ENCODE measurements around the gene MRPS7. TPM values are rescaled to one million over a fixed set of nuclear protein-coding genes. Genes with fewer than 3 reads are reported as not detected.

MRPS7 gene
- total RNA-seq: 57.0 TPM

DNA sequence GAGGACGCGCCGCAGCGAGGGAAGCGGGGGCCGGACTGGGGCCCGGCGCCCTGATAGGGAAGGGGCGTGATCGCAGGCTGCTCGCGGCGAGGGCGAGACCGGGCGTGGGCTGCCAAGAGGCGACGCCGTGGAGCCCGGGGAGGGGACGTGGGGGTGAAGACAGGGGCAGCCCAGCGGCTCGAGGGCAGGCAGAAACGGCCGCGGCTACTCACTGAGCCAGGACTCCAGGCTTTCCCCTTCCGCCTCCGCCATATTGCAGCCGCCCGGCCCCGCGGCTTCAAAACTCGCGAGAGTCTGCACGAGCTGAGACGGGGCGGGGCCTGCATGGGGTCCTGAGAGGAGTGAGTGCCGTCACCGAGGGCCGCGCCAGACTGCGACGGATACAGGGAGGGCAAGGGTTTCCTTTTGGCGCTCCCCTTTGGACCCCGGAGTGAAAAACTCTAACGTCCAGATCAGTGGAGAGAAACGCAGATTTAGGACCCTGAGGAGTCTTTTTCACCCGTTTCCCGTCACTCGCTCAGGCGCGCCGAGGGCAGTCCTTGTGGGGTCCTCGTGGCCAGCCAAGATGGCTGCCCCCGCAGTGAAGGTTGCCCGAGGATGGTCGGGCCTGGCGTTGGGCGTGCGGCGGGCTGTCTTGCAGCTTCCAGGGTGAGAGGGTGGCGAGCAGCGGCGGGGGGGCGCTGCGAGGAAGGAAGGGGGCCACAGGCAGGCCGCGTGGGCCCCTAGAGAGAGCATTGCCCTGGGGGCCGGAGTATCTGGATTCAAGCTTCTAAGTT, at the start of gene MRPS7, which contains the start of gene GGA3:
Gene MRPS7, plus strand, starts transcription at position 544 of the 776 bp plus-strand sequence. Its CDS starts 22 bp downstream, at position 566.
Gene GGA3, minus strand, starts transcription at position 271 of the 776 bp plus-strand sequence. Its CDS starts 19 bp downstream, at position 252.
- peak; percentile 95 for DNase-seq (ENCODE audit: low spot score)

DNA sequence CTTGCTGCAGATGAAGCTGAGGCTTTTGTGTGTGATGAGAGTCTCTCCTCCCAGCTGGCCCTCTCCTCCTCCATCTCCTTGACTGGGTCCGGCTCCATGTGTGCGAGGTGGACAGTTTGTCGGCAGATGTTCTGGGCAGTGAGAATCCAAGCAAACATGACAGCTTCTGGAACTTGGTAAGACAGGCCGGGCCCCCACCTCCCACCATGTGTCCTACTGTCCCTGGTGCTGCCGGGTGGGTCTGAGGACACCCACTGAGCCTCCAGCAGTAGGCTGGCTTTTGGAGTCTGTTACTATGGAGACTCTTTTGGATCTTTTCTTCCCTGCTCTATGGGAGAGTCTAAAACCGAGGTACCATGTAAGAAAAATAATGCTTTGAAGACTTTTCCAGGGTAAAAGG, 43.5 kb upstream of the MRPS7 start:
- DNase-seq (ENCODE audit: low spot score): no peak

DNA sequence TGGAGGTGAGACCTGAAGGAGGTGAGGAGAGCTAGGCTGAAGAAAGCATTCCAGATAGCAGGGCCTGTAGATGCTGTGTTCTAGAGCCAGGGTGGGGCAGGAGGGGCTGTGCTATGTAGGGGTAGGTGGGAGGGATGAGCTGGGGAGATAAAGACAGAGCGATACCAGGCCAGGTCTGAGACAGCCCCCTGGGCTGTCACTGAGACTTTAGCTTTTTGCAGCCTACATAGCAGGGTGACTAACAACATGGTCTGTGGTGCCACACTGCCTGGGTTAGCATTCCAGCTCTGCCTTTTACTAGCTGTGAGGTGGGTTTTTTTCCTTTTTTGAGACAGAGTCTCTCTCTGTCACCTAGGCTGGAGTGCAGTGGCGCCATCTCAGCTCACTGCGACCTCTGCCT, 41.9 kb upstream of the MRPS7 start:
- no peak for DNase-seq (ENCODE audit: low spot score)

DNA sequence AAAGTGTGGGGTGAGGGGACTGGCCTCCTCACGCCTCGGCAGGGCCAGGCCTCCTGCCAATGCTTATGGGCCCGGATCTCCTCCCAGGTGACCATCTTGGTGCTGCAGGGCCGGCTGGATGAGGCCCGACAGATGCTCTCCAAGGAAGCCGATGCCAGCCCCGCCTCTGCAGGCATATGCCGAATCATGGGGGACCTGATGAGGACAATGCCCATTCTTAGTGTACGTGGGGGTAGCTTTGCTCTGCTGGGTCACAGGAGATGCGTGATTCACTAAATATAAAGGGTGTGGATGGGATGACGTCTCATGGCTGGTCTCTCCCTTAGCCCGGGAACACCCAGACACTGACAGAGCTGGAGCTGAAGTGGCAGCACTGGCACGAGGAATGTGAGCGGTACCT, 36.7 kb upstream of the MRPS7 start:
- DNase-seq (ENCODE audit: low spot score): no peak

DNA sequence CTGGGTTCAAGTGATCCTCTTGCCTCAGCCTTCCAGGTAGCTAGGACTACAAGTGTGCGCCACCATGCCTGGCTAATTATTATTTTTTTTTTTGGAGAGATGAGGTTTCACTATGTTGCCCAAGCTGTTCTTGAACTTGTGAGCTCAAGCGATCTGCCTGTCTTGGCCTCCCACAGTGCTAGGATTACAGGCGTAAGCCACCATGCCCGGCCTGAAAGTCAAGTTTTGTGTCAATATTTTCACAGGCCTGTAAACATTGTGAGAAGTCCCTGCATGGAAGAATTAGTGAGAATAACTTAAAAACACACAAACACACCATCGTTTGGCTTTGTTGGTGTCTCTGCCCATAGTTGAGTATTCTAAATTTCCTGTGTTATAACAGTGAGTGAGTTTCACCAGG, 34.0 kb upstream of the MRPS7 start:
- no peak for DNase-seq (ENCODE audit: low spot score)

DNA sequence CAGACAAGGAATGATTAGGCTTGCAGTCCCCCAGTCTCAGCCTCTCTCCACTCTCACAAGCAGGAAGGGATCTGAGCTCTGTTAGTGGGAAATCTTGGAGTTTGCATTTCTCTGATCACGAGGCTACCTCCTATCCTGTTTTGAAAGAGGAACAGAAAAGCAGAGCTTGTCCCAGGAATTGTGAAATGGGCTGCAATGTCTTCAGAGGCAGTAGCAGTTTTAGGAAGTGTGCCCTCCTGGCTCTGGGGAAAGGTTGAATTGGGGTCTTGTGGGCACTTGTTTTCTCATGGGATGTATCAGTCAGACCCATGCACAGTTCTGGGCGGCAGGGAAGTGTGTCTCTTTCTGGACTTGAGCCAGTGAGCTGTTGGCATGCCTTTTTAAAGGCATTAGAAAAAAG, 33.4 kb upstream of the MRPS7 start:
- DNase-seq (ENCODE audit: low spot score): no peak

DNA sequence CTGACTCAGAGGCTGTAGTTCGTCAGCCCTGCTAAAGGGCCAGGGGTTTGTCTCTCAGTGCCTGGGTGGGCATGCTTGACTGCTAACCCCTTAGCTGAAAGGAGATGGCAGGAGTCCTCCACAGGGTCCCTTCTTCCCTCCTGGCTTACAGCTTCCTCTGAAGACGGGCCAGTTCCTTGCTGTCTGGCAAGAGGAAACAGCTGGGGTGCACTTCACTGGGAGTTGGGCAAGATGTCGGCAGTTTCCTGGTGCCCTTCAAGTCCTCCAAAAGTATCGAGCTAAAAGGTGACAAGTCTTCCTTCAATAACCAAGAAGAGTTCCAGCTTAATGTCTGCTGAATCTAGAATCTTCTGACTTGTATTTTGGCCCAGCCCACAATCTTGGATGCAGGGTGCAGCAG, 32.8 kb upstream of the MRPS7 start:
- no peak for DNase-seq (ENCODE audit: low spot score)

DNA sequence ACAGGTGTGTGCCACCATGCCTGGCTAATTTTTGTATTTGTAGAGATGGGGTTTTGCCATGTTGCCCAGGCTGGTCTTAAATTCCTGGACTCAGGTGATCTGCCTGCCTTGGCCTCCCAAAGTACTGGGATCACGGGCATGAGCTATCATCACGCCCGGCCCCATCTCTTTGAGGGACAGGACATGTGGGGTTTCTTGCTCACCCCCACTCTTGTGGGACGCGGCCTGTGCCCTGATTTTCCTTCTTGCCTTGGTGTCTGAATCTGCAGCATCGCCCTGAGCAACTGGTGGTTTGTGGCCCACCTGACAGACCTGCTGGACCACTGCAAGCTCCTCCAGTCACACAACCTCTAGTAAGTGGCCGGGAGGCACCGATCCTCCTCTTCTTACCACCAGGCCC, 30.6 kb upstream of the MRPS7 start:
- DNase-seq (ENCODE audit: low spot score): no peak

DNA sequence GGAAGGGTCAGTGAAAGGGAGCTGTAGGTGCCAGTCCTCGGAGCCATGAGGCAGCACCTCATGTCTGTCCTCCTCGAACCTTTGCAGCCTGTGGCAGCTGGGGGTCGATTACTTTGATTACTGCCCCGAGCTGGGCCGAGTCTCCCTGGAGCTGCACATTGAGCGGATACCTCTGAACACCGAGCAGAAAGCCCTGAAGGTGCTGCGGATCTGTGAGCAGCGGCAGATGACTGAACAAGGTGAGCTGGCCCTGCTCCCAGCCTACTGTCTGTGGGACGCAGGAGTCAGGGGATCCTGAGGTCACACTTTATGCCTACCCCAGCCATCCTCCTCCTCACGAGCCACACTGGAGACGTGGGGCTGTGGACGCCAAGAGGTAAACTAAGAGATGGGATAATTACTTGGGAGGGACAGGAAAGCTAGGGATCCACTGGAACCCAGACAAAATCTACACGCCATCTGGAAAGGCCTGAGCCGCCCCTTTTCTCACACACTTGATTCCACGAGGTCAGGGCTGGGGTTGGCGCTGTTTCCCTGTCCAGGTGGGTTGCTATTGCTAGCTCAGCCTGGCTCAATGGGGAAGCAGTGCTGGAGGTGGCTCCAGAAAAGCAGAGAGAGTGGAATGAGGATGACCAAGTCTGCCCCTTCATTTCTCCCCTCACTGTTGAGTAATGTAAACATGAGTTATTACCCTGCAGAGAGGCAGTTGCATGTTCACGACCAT, 29.8 kb upstream of the MRPS7 start:
- no peak for DNase-seq (ENCODE audit: low spot score)

DNA sequence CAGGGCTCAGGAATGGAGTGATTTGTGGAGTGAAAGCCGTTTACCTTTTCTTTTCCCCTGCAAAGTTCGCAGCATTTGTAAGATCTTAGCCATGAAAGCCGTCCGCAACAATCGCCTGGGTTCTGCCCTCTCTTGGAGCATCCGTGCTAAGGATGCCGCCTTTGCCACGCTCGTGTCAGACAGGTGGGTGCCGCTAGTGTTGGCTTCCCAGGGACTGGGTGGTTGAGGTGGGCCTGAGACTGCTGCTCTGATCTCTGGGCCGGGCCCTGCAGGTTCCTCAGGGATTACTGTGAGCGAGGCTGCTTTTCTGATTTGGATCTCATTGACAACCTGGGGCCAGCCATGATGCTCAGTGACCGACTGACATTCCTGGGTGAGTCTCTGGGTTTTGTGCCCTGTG, 28.9 kb upstream of the MRPS7 start:
- DNase-seq (ENCODE audit: low spot score): no peak

DNA sequence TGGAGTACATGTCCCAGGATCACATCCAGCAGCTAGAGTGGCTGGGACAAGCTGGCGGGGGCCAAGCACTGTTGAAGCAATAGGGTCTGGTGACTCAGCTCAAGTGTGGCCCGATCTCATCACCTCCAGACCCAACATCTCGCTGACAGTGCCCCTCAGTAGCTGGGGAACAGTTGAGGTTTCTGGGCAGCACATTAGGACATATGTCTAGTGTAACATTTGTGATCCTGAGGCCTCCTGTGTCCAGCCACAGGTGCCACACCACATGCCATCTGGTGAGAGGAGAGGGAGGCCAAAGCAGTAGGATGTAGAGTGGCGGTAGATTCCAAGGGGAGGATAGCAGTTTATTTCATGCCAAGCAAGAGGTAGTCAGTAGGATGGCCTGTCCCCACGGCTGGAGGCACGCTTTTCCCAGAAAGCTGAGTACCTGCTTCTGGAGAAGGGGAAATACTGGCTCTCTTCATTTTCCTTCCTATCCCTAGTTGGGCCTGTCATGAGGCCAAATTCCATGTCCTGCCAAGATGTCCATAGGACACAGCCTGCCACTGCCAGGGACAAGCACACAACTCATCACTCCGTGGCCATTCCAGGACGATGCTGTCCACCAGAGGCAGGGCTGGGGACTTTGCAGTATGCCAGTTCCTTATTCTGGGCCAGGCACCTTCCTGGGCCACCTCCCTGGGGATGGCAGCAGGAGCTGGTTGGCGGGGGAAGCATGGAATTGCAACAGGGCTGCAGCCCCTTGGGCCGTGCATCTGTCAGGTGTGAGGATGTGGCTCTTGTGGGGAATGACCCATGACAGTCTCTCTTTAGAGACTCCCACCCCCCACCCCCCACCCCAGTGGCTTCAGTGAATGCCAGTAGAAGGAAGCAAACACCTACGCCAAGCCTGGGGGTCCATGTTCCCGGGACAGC, 24.3 kb upstream of the MRPS7 start:
- no peak for DNase-seq (ENCODE audit: low spot score)

DNA sequence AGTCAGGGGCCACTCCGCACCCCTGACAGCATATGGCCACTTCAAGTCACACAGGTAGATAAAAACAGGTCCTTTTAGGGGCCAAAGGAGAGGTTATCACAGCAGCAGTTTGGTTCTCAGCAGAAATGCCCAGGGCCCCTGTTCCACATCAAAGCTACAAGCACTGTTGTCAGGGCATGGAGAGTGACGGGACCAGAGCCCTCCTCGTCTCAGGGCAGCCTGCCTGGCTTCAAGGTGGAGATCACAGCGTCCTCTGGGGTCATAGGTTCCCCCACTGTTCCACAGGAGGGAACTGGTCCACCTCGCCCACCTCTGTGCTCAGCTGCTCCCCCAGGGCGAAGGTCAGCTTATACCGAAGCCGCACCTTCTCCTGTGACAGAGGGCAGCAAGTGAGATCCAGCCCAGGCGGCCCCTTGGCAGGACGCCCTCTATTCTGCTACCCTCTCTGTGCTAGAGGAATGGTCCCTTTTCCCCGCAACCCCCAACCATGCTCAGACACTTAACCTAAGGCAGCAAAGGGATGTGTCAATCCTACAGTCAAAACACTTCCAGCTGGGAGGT, 23.6 kb upstream of the MRPS7 start:
- DNase-seq (ENCODE audit: low spot score): no peak

DNA sequence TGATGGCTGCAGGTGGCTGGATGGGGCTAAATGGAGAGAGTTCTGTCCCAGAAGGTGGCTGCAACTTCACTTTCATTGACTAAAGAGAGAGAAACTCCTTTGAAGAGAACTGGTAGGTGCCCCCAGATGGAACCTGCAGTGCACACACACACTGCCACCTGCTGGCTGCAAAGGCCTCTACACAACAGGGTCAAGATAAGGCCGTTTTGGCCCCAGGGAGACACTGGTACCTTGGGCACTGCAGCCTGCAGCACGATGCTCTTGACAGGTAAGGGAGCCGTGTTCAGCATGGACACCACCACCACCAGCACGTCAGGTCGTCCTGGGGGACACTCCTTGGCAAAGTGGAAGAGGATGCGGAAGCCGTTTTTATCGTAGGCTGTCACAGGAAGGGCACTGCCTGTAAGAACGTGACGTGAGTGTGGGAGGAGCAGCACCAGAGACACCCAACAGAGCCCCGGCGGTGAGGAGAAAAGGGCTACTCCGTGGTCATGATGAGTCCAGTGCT, 22.9 kb upstream of the MRPS7 start:
- DNase-seq (ENCODE audit: low spot score): no peak

DNA sequence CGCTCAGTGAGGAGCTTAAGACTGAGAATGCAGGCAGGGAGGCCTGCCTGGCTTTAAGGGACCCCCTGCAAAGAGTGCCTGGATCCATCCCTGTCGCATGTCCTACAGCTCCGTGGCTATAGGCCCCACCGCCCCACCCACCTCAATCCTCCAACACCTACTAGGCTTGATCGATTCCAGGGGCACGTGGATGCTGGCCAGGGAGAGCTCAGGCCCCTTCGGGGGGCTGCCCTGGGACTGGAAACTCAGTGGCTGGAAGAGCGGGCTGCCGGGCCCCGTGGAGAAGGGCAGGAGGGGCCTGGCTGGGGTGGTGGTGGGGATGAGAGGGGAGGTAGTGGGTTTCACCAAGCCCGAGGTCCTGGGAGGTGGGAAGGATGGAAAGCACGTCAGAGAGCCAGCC, 22.5 kb upstream of the MRPS7 start:
- DNase-seq (ENCODE audit: low spot score): no peak

DNA sequence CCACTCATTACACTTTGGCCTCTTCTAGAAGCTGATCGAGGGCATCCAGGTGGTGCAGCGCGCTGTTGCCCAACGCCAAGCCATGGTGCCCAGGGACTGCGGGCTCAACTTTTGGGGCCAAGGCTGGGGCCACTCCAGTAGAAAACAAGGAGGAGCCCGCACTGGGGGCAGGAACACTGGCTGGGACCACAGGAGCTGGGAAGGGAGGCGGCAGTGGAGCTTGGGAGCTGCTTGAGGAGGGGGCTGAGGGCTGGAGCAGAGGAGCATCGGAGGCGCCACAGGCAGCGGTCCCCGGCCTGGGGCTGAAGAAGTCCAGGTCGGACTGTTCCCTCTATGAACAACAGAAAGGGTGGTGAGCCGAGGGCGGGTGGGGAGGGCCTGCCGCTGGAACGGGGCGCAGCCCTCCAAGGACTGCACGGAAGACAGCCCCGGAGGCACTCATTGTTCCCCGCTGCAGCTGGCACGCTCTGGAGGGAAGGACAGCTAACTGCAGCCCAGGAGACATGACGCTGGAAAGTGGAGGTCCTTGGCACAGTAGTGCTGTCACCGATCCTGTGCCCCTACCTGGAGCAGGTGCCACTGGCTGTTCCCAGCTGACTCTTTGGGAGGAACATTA, 21.8 kb upstream of the MRPS7 start:
- no peak for DNase-seq (ENCODE audit: low spot score)

DNA sequence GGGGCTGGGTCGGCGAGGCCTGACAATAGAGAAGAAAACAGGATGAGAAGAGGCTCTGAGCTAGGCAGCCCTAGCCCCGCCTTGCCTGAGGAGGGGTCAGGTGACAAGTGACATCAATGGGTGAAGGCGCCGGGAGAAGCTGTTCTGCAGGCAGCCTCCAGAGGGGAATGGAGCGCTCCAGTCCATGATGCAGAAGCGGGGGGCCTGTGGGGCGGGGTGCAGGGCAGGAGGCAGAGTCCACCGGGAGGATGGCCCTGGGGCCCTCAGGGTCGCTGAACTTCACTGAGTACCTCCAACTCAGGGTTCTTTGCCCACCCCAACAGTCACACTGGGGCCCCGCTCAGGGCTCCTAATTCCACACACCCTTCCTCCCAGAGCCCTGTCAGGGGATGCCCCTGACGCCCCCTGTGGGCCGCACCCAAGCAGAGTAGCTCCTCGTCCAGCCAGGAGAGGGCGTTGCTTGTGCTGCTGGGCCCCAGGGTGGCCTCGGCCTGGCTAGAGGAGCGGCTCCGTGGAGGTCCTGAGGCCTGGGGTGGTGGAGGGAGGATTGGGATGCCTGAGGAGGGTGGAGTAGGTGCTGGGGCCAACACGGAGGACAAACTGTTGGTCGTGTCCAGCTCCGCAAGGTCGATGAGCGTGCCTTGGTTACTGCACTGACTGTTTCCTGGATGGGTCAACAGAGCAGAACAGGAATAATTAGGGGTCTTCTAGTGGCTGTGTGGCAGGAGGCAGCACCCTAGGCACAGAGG, 21.1 kb upstream of the MRPS7 start:
- no peak for DNase-seq (ENCODE audit: low spot score)

DNA sequence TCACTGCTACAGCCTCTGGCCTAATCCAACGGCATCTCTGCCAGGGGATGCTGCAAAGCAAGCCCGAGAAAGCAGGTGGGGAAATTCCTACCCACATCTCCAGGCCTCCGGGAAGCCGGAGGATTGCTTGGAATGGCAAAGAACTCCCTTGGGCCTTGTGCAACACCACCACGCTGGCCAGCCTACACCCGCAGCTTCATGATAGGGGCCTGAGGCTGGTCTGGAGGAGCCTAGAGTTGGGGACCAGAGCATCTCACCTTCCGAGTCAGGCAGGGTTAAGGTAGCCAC, 20.6 kb upstream of the MRPS7 start:
- no peak for DNase-seq (ENCODE audit: low spot score)

DNA sequence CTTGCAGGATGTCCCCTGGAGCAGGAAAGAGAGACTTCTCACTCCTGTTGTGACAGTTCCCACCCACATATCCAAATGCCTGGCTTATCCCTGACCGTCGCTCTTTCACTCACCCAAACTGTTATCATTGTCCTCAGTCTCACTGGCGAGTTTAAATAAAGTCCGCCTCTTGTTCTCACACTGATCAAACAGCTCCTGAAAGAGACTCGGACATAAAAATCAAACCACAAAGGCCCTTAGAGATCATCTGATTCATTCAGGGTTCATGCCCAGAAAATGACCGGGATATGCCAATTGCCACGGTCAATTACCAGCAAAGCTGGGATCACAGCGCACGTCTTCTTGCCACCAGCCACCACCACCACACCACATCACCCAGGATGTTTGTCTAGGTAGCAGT, 20.2 kb upstream of the MRPS7 start:
- no peak for DNase-seq (ENCODE audit: low spot score)

DNA sequence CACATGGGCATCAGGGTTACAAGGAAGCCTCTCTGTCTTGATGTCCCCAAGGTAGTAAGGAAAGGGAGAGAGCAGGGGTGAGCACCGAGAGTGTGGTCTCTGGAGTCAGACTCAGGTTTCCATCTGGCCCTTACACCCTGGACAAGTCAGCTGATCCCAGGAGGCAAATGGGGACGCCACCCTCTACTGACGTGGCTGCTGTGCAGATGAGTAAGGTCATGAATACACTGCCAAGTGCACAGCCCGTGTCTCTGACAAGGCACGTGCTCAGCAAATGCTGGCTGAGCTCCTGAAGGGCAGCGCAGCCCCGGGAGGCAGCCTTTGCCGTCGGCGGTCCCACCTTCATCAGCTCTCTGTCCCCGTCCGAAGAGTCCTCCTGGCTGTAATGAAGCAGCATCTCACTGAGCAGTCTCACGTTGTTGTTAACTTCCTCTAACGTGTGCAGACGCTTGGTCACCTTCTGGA, 19.7 kb upstream of the MRPS7 start:
- no peak for DNase-seq (ENCODE audit: low spot score)

DNA sequence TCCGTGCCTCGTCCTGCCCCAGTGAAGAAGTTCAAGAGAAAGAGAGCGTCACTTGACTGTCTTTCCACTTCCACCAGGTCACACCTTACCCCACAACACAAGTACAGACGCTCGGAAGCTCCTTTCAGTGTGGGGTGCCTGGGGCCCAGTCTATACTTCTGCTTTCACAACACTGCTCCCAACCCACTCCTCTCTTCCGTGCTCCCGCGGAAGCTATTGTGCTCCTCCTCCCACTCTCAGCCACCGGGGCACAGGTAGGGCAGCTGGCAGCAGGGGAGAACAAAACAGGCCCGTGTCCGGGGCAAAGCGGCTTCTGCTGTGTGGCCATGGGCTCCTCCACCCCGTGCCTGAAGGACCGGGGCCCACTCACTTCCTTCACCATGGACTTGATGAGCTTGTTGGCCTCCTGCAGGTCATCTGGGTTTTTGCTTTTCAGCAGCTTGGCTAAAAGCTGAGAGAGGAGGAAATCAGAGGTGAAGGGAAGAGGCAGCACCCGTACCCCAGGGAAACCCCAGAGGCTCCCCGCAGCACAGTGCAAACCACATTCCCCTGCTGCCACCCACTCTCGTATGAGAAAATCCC, 19.1 kb upstream of the MRPS7 start:
- no peak for DNase-seq (ENCODE audit: low spot score)
